IPS-NIHi11 (cell line): ENCODE data around the gene UBL7.
A peak's percentile ranks its signal among the peaks of the same experiment; 100 is the strongest.
"Not testable (repeated sequence)": the region's sequence is repeated elsewhere in the genome, so short reads cannot be mapped to it uniquely, and the experiment has no call there.

ENCODE experiments used
- DNase-seq: peaks from one replicate; pipeline ENCODE4 v3.0.0; 2012; ENCODE audit warnings: mixed read lengths, low spot score

UBL7 gene, protein sequence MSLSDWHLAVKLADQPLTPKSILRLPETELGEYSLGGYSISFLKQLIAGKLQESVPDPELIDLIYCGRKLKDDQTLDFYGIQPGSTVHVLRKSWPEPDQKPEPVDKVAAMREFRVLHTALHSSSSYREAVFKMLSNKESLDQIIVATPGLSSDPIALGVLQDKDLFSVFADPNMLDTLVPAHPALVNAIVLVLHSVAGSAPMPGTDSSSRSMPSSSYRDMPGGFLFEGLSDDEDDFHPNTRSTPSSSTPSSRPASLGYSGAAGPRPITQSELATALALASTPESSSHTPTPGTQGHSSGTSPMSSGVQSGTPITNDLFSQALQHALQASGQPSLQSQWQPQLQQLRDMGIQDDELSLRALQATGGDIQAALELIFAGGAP

DNA sequence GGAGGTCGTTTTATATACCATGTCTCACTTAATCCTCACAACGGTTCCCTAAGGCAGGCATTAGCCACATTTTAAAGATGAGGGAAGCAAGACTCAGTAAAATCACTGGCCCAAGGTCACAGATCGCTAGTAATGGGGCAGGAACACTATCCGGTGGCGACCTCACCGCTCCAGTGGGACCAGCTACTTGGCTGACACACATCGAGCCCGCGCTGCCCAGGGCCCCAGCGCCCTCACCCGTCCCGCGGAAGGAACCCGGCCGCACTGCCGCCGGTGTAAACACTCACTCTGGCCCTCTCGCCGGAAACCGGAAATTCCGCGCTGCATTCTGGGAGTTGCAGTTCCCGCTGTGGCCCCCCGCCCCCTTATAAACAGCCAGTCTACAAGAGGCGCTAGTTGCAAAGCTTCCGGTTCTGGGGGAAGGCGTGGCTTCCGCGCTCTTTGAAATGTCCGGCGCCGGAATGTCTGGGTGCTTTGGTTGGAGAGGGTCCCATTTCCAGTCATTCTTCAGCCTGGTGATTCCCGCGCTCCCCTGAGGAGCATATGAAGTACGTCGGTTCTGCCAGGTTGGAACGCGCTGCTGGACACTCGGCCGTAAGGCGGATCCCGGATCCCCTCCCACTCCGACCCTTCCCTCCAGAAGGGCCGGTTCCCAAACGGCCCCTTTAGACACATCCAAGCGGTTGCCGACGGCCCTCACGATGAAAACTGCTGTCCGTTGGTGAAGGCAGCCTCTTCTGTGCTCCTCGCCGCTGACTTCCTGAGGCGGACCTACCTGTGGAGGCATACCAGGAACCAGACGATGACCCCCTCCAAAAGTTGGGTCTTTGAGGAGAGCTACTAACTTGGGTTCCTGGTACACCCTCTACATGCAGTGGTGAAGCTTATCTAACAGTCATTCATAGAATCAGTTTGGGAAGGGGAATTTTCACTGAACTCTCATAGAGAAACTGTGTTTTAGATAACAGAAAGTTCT, at the start of gene UBL7:
UBL7 (minus strand) TSS at position 290 of the 976 bp plus-strand sequence. CDS start 2,293 bp downstream, outside the sequence.
- peak; percentile 98 for DNase-seq

- no peak for DNase-seq
Observed at GRCh38 chr15:74506515-74506840, 45.5 kb upstream of the UBL7 start.

DNA sequence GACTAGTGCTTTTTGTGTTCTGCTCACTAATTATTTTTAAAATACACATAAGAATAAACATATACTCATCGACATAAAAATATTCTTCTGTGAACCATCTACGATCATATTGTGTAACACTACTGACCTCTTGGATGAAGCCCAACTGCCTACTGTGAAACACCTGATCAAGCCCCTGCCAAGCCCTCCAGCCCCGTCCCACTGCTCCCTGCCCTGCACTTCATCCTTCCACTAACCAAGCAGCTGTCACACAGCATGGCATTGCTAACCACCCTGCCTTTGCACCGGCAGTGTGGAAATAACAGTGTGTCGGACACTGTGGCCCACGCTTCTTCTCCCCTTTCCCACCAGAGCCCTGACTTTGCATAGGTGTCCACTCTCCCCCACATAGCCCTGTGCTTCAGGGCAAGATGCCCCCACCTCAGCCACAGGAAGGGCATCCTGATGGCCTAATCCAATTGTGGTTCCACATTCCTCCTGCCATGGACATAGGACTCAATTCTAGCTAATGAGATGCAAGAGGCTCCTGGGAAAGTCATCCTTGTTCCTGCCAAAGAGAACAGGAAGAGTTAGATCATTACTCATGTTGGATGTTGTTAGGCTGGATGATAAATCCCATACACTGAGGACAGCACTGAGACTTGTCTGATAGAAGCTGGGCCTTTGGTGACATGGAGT, 45.0 kb upstream of the UBL7 start:
- DNase-seq: no peak

DNA sequence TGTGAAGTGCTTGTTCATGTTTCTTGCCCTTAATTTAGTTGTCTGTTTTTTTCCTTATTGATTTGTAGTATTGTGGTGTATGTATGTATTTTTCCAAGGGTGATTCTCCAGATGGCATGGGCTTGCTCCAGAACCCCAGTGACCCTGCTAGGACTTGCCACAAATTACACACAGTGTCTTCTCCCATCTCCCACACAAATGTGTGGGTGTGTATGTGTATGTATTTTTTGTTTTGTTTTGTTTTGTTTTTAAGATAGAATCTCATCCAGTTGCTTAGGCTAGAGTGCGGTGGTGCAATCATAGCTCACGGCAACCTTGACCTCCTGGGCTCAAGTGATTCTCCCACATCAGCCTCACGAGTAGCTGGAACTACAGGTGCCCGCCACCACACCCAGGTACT, 43.9 kb upstream of the UBL7 start:
- DNase-seq: no peak

DNA sequence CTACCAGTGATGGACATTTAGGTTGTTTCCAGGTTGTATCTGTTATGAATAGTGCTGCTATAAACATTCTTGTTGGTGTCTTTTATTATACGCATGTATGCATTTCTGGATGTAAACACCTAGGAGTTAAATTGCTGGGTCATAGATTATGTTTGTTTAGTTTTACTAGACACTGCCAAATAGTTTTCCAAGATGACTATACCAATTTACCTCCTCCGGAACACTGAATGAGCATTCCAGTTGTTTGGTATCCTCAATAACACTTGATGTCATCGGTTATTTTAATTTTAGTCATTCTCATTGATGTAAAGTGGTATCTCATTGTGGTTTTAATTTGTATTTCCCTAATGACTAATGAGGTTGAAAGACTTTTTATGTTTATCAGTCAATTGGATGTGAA, 43.5 kb upstream of the UBL7 start:
- DNase-seq: no peak

DNA sequence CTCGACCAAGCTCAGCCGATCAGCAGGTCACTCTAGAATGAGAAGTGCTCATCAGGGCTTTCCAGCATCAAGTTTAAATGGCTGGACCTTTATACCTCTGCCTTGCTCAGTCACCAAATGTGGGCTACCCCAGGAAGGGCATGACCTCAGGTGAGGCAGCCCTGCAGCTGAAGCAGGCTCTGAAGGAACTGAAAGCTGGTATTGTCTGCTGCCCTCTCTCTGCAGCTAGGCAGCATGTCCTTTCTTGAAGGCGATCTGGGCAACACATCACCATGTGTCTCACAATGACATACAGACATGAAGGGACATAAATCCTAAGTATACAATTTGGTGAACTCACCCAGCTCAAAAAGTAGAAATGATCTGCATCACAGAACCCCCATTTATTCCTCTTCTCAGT, 41.3 kb upstream of the UBL7 start:
- no peak for DNase-seq

DNA sequence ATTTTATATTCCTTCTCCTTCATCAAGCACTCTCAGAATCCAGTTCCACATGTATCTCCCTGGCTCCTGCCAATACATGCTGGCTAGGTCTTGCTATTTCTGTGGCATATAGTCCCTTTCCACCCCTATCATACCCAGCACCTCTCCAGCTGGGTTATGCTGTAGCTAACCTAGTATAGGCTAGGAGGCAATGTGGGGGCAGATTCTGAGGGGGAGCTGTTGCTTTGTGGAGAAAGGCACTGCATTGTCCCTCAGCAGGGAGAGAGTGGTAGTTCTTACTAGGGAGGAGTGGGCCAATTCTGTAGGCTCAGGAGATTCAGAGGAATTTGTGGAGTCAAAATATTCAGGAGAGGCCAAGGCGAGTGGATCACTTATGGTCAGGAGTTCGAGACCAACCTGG, 39.4 kb upstream of the UBL7 start:
- DNase-seq: no peak

DNA sequence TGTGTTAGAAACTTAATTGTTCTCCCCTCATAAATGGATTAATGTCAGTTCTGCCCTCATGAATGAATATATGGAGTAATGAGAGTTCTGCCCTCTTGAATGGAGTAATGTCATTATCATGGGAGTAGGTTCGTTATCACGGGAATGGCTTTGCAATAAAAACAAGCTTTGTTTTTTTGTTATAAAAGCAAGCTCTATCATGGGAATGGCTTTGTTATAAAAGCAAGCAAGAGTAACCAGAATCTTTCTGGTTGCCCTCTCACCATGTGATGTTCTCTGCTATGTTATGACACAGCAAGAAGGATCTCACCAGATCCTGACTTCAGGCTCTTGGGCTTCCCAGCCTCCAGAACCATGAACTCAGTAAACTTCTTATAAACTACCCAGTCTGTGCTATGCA, 38.4 kb upstream of the UBL7 start:
- no peak for DNase-seq

- no peak for DNase-seq
Observed at GRCh38 chr15:74497584-74497983, 36.6 kb upstream of the UBL7 start.

DNA sequence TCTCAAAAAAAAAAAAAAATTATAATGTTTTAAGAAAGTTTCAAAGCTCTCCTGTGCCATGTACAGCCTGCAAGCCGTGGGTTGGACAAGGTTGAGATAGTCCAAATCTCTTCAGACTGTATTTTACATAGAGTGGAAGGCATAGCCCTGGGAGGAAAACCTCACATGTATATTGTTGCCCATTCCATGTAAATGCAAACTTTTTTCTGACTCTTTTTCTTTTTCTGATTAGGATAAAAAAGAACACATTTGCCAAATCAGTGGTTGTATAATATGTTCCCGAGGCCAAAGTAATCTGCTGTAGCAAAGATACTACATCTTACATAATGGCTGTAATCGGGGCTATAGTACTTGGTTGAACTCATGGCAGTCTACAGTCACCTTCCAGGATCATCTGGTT, 35.7 kb upstream of the UBL7 start:
- no peak for DNase-seq

DNA sequence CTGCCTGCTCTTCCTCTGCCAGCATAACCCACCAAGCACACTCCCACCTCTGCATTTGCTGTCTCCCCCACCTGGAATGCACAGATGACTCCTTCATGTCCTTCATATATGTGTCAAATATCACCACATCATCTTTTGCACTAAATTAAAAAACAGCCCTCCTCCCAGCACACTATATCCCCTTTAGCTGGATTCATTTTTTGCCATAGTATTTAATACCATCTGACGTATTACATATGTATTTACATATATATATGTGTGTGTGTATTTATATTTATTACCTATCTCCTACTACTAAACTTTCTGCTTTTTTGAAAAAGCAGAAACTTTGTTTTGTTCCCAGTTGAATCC, 29.4 kb upstream of the UBL7 start:
- DNase-seq: no peak

DNA sequence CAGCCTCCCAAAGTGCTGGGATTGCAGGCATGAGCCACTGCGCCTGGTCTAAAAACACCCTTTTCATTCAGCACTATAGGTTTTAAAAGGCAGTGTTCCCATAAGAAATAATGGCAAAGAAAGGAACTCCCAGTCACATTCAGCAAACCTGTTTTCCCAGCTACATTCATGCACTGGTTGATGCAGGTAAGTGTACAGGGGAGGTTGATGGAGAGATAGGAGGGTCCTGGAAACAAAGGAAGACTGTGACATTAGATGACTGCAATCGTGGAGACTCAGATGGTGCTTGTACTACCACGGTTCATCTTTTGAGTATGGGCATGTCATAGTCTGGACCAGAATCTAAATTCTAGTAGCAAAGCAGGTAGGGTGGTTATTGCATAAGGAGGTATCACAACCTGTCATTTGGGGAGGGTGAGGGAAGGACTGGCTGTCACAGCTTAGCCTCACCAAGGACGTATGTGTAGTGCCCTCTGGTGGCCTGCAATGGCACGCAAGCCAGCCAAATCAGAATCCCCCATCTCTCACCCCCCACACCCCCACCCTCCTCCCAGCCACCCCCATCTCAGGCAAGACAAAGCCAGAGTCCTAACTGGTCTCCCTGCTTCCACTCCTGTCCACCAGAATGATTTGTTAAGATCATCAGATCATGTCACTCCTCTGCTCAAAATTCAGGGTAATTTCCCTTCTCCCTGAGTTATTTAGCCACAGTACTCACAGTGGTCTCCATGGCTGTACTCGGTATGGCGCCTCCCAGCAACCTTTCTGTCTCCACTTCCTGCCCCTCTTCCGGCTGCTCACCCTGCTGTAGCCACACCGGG, 28.8 kb upstream of the UBL7 start:
- peak; percentile 88 for DNase-seq

- no peak for DNase-seq
Observed at GRCh38 chr15:74488776-74489175, 27.8 kb upstream of the UBL7 start.

- DNase-seq: peak; percentile 57
Observed at GRCh38 chr15:74482661-74483060, 21.7 kb upstream of the UBL7 start.

- not testable (repeated sequence) for DNase-seq
Observed at GRCh38 chr15:74480364-74480763, 19.4 kb upstream of the UBL7 start.

DNA sequence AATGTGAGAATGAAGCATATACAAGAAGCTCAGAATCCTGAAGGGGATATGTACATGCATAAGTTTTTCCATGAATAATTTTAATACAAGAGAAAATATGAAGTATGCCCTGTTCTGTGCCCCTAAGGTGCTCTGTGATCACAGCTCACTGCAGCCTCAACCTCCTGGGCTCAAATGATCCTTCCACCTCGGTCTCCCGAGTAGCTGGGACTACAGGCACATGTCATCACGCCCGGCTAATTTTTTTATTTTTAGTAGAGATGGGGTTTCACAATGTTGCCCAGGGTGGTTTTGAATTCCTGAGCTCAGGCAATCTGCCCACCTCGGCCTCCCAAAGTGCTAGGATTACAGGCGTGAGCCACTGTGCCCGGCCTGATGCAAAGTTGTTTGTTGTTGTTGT, 10.7 kb upstream of the UBL7 start:
- DNase-seq: not testable (repeated sequence)

DNA sequence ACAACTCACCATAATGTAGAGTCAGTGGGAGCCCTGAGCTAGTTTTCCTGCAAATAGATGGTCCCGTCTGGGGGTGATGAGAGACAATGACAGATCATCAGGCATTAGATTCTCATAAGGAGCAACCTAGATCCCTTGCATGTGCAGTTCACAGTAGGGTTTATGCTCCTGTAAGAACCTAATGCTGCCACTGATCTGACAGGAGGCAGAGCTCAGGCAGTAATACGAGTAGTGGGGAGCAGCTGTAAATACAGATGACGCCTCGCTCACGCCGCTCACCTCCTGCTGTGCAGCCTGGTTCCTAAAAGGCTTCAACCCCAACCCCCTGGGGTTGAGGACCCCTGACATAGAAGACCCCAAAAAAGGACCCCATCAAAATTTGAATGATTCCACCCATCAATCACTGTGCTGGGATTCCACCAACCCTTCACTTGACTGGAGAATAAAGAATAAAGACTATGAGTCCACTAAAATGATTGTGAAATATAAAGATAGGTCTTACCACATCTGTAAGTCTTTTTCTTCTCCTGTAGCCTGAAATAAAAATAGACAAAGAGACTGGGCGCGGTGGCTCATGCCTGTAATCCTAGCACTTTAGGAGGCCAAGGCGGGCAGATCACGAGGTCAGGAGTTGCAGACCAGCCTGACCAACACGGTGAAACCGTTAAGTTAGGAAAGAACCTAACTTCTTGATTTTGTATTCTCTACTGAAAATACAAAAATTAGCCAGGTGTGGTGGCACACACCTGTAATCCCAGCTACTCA, 9.9 kb upstream of the UBL7 start:
- DNase-seq: no peak

- DNase-seq: no peak
Observed at GRCh38 chr15:74468341-74469032, 7.5 kb upstream of the UBL7 start.

GRCh38 chr15:74466570-74466969, 5.6 kb upstream of the UBL7 start:
- no peak for DNase-seq

GRCh38 chr15:74464897-74465296, 3.9 kb upstream of the UBL7 start:
- DNase-seq: no peak
